Epithelial cell of esophagus (primary cell): Measurements from ENCODE around the gene TCTN3.
"Not testable (repeated sequence)": the region's sequence is repeated elsewhere in the genome, so short reads cannot be mapped to it uniquely, and the experiment has no call there.

ENCODE experiments used
- DNase-seq: peaks from one replicate; pipeline ENCODE4 v3.0.0; 2010; ENCODE audit warnings: low read depth
- H3K4me3 ChIP-seq: 2 replicates; pipeline ENCODE4 v1.5.1; 2011; ENCODE audit warnings: mild to moderate bottlenecking, low read length, control low read depth
- CTCF ChIP-seq: IDR thresholded peaks from 2 replicates; pipeline ENCODE4 v1.5.1; 2011; ENCODE audit warnings: low read depth, mild to moderate bottlenecking, low read length, control low read depth, inconsistent platforms; ENCODE audit not compliant: insufficient read depth; ENCODE audit errors: missing control alignments

TCTN3 gene

DNA sequence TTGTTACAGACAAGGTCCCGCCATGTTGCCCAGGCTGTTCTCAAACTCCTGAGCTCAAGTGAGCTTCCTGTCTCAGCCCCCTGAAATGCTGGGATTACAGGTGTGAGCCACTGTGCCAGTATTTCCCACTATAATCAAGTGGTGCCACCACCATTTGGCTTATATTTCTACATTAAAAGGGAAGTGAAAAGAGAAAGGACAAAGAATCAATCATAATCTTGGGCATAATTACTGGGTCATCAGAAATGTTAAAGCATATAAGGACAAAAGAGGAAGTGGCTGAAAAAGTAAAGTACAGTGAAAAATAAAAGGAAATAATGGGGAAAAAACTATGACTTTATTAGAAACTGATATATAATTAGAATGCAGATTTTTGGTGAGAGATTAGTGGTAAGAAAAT, 36.5 kb upstream of the TCTN3 start:
- no peak overlapping the region for H3K4me3 ChIP-seq
- DNase-seq = no peak
- no peak for TF ChIP-seq CTCF

GRCh38 chr10:95729323-95730055, 35.8 kb upstream of the TCTN3 start:
- no peak overlapping the region for H3K4me3 ChIP-seq
- TF ChIP-seq CTCF = no peak
- DNase-seq = no peak

- H3K4me3 ChIP-seq = no peak overlapping the region
- peak; percentile 9 for DNase-seq
- no peak for TF ChIP-seq CTCF
Measured at GRCh38 chr10:95728526-95728925, 34.8 kb upstream of the TCTN3 start.

- not testable (repeated sequence) for H3K4me3 ChIP-seq, DNase-seq
Measured at GRCh38 chr10:95722496-95722895, 28.8 kb upstream of the TCTN3 start.

- DNase-seq = peak; percentile 71
- not testable (repeated sequence) for H3K4me3 ChIP-seq
Measured at GRCh38 chr10:95720745-95721144, 27.0 kb upstream of the TCTN3 start.

DNA sequence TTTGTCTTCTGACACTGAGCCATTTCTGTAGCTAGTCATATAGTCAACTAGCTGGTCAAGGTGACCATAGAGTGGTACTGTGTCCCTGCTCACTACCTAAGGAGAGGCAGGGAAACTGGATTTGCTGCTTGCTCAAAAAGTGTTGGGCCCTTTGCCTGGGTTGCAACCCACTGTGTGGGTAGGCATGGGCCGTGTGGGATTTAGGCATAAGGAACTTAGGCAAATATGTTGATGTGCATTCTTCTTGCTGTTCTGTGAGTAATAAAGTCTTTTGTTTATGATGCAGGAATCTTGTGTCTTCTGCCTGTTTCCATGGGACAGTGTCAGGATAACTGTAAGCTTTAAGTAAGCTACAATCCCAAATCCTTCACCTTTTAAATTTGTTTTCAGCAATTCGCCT, 23.1 kb upstream of the TCTN3 start:
- TF ChIP-seq CTCF = no peak
- H3K4me3 ChIP-seq = no peak overlapping the region
- no peak for DNase-seq

DNA sequence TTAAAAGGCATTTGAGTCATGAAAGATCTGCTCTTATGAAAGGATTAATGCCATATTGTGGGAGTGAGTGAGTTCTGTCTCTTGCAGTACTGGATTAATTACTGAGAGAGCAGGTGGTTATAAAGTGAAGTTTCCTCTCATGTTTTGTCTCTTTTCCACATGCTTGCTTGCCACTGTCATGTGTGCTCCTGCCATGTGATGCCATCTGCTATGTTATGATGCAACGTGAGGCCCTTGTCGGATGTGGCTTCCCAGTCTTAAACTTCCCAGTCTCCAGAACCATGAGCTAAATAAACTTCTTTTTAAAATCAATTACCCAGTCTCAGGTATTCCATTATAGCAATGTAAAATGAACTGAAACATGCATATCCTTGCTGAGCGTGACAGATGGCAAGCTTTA, 22.7 kb upstream of the TCTN3 start:
- no peak for TF ChIP-seq CTCF
- no peak for DNase-seq
- no peak overlapping the region for H3K4me3 ChIP-seq

DNA sequence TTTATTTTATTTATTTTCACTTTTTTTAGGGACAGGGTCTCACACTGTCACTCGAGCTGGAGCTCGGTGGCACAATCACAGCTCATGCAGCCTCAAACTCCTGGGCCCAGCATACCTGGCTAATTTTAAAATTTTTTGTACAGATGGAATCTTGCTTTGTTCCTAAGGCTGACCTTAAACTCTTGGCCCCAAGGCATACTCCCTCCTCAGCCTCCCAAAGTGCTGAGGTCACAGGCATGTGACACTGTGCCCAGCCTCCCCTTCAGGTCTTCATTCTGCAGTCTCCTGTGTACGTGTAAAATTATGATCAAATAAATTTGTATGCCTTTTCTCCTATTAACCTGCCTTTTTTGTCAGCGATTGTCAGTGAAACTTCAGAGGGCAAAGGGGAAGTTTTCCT, 17.8 kb upstream of the TCTN3 start:
- DNase-seq = no peak
- TF ChIP-seq CTCF = no peak
- no peak overlapping the region for H3K4me3 ChIP-seq
